ENCODE data around the gene LSM7. TPM values are rescaled to one million over a fixed set of nuclear protein-coding genes. Genes with fewer than 3 reads are reported as not detected.

Gene LSM7
- total and polyA plus RNA-seq, 7 donors, result 51.5 to 427 (median 139) TPM

- intact Hi-C loops (cut with DNase I), result no loop called here
- no peak for DNase-seq
- Histone ChIP-seq H3K27me3 (no peaks in the 10 kb centered on the region), H3K9me3 (peaks cover 0 to under 1% (median under 1%) of the 10 kb centered on the region in 4 donors), H3K4me1 (peaks cover 0 to 8% (median 0%) of the 10 kb centered on the region in 4 donors), H3K4me3 (no peak overlapping the region), H3K27ac (no peak overlapping the region), H3K36me3 (peaks cover 0 to 40% (median 14%) of the 10 kb centered on the region in 4 donors)
- WGBS, 2 donors, result 74 to 81% methylated on average over 12 of the region's 12 CpGs
- TF ChIP-seq POLR2AphosphoS5 (IDR thresholded peaks at IDR 0.05), result no peak
- TF ChIP-seq EP300 (IDR thresholded peaks at IDR 0.05), result no peak
- TF ChIP-seq POLR2A (IDR thresholded peaks at IDR 0.05), result no peak
- no peak for TF ChIP-seq CTCF (IDR thresholded peaks at IDR 0.05)
These were observed 8.3 kb downstream of the LSM7 start for GRCh38 chr19:2320049-2320448.

GRCh38 chr19:2319551-2319950 lies 8.8 kb downstream of the LSM7 start:
- Histone ChIP-seq H3K27me3 (no peaks in the 10 kb centered on the region), H3K9me3 (peaks cover 0 to 5% (median 2%) of the 10 kb centered on the region in 4 donors), H3K4me3 (no peak overlapping the region), H3K4me1 (peaks cover 0 to 8% (median 0%) of the 10 kb centered on the region in 4 donors), H3K36me3 (peaks cover 0 to 37% (median 11%) of the 10 kb centered on the region in 4 donors), H3K27ac (no peak overlapping the region)
- intact Hi-C loops (cut with DNase I), result loop anchor here (5.0 kb wide), 1 partner anchor 162 kb away; no protein-coding TSS in a partner anchor
- 91 to 94% methylated on average over 20 of the region's 20 CpGs for WGBS, 2 donors
- DNase-seq, result no peak
- TF ChIP-seq POLR2A (IDR thresholded peaks at IDR 0.05), result no peak

- TF ChIP-seq CTCF (IDR thresholded peaks at IDR 0.05) (no peak), POLR2A (IDR thresholded peaks at IDR 0.05) (no peak), POLR2AphosphoS5 (IDR thresholded peaks at IDR 0.05) (no peak), EP300 (IDR thresholded peaks at IDR 0.05) (no peak)
- DNase-seq, result no peak
- no peak overlapping the region for H3K27ac ChIP-seq
- no peak overlapping the region for H3K4me3 ChIP-seq
- 70 to 81% methylated on average over 6 of the region's 6 CpGs for WGBS, 2 donors
- H3K27me3 ChIP-seq, result no peaks in the 10 kb centered on the region
- peaks cover 0 to 6% (median 2%) of the 10 kb centered on the region in 4 donors for H3K9me3 ChIP-seq
- intact Hi-C loops (cut with DNase I), result loop anchor here (5.0 kb wide), 1 partner anchor 162 kb away; no protein-coding TSS in a partner anchor
- peaks cover 0 to 30% (median 7%) of the 10 kb centered on the region in 4 donors for H3K36me3 ChIP-seq
- H3K4me1 ChIP-seq, result peaks cover 0 to 8% (median 0%) of the 10 kb centered on the region in 4 donors
These were observed 9.5 kb downstream of the LSM7 start for GRCh38 chr19:2318923-2319322.

GRCh38 chr19:2317756-2318155 lies 10.6 kb downstream of the LSM7 start:
- no peak overlapping the region for H3K27ac ChIP-seq
- no peak for DNase-seq
- peaks cover 0 to 19% (median 2%) of the 10 kb centered on the region in 4 donors for H3K36me3 ChIP-seq
- intact Hi-C loops (cut with DNase I), result loop anchor here (2.0 to 5.0 kb wide), 2 partner anchors 81 to 160 kb away; partner anchors contain the start of genes PLEKHJ1 and SF3A2
- TF ChIP-seq EP300 (IDR thresholded peaks at IDR 0.05) (no peak), CTCF (IDR thresholded peaks at IDR 0.05) (no peak), POLR2A (IDR thresholded peaks at IDR 0.05) (no peak), POLR2AphosphoS5 (IDR thresholded peaks at IDR 0.05) (no peak)
- no peak overlapping the region for H3K4me3 ChIP-seq
- peaks cover 0 to 6% (median 2%) of the 10 kb centered on the region in 4 donors for H3K9me3 ChIP-seq
- peaks cover 0 to 8% (median 0%) of the 10 kb centered on the region in 4 donors for H3K4me1 ChIP-seq
- WGBS, 2 donors, result 92 to 93% methylated on average over 25 of the region's 25 CpGs
- H3K27me3 ChIP-seq, result peaks cover 2 to 10% (median 8%) of the 10 kb centered on the region in 3 donors

- peaks cover 0 to 6% (median 2%) of the 10 kb centered on the region in 4 donors for H3K9me3 ChIP-seq
- intact Hi-C loops (cut with DNase I), result loop anchor here (2.0 to 5.0 kb wide), 2 partner anchors 80 to 160 kb away; partner anchors contain the start of genes PLEKHJ1 and SF3A2
- WGBS, 2 donors, result 90 to 95% methylated on average over 13 of the region's 13 CpGs
- no peak overlapping the region for H3K4me3 ChIP-seq
- no peak for TF ChIP-seq POLR2AphosphoS5 (IDR thresholded peaks at IDR 0.05)
- peaks cover 0 to 14% (median 0%) of the 10 kb centered on the region in 4 donors for H3K36me3 ChIP-seq
- peaks cover 6 to 15% (median 13%) of the 10 kb centered on the region in 3 donors for H3K27me3 ChIP-seq
- peaks cover 0 to 8% (median 0%) of the 10 kb centered on the region in 4 donors for H3K4me1 ChIP-seq
- no peak overlapping the region for H3K27ac ChIP-seq
- DNase-seq, result no peak
These were observed 11.1 kb downstream of the LSM7 start for GRCh38 chr19:2317300-2317699.
